Transverse colon (tissue), 4 donors: Measurements from ENCODE around the gene BGN.

Experiments
- POLR2A ChIP-seq: fragments of 450-650 bp; IDR thresholded peaks from one replicate; pipeline ENCODE4 v1.6.1; 2016; ENCODE audit warnings: antibody characterized with exemption, mild to moderate bottlenecking, moderate library complexity
- POLR2AphosphoS5 ChIP-seq, 3 donors: sonication (generic); formaldehyde crosslinking; IDR thresholded peaks; one replicate each; pipeline ENCODE4 v1.6.1; 2016; ENCODE audit warnings: antibody characterized with exemption in 3 of 3
- TF ChIP-seq, protein P1 (sequence below), 5 experiments: fragments of 200-600 bp in 3 of 5; fragments of 450-650 bp in 2 of 5; sonication (generic) in 3 of 5; IDR thresholded peaks; 1 replicate in 2 of 5; 2 replicates in 3 of 5; pipeline ENCODE4 v1.5.1; 2016 to 2017; ENCODE audit warnings: antibody characterized with exemption in 5 of 5, inconsistent platforms in 3 of 5, mild to moderate bottlenecking in 2 of 5, moderate library complexity in 1 of 5

DNA sequence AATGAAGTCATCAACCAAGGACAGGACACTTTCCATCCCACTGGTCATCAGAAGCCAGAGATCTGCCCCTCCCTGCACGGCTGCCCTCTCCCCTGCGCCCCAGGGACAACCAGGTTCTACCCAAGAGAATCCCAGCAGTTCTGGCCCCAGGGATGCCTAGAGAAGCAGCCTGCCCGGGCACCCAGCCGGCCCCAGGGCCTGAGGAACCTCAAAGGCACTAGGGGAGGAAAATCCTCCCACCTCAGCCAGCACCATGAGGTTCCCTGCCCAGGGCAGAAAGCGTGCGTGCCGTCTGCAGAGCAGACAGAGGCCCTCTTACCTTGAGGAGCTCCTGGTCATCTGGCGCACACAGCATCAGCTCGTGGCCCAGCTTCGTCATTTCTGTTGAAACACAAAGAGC, 32.5 kb upstream of the BGN start:
- TF ChIP-seq, protein P1, sequence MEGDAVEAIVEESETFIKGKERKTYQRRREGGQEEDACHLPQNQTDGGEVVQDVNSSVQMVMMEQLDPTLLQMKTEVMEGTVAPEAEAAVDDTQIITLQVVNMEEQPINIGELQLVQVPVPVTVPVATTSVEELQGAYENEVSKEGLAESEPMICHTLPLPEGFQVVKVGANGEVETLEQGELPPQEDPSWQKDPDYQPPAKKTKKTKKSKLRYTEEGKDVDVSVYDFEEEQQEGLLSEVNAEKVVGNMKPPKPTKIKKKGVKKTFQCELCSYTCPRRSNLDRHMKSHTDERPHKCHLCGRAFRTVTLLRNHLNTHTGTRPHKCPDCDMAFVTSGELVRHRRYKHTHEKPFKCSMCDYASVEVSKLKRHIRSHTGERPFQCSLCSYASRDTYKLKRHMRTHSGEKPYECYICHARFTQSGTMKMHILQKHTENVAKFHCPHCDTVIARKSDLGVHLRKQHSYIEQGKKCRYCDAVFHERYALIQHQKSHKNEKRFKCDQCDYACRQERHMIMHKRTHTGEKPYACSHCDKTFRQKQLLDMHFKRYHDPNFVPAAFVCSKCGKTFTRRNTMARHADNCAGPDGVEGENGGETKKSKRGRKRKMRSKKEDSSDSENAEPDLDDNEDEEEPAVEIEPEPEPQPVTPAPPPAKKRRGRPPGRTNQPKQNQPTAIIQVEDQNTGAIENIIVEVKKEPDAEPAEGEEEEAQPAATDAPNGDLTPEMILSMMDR (IDR thresholded peaks at IDR 0.05): no peak
- TF ChIP-seq POLR2AphosphoS5 (IDR thresholded peaks at IDR 0.05) (no peak), POLR2A (no peak)
